GM23338 (cell line): ENCODE measurements around the gene FHOD1.

Experiments
- CREB1 ChIP-seq: fragments of 250-450 bp; sonication (Bioruptor Pico); IDR thresholded peaks from 2 replicates; pipeline ENCODE4 v1.5.0; 2020; ENCODE audit warnings: low read depth, mild to moderate bottlenecking, moderate library complexity
- EZH2 ChIP-seq: fragments of 200-600 bp; sonication (generic); IDR thresholded peaks from one replicate; pipeline ENCODE4 v1.8.0; 2017; ENCODE audit warnings: antibody characterized with exemption, mild to moderate bottlenecking, low read depth; ENCODE audit not compliant: unreplicated experiment
- EZH2phosphoT487 ChIP-seq: fragments of 200-600 bp; sonication (generic); IDR thresholded peaks from one replicate; pipeline ENCODE4 v1.8.1; 2018; ENCODE audit warnings: antibody characterized with exemption; ENCODE audit not compliant: unreplicated experiment
- JUNB ChIP-seq: IDR thresholded peaks from one replicate; pipeline ENCODE4 v1.6.1; 2016; ENCODE audit warnings: antibody characterized with exemption; ENCODE audit not compliant: unreplicated experiment
- NANOG ChIP-seq: IDR thresholded peaks from 2 replicates; pipeline ENCODE4 v1.6.1; 2016; ENCODE audit warnings: antibody characterized with exemption, borderline replicate concordance
- POLR2AphosphoS5 ChIP-seq: IDR thresholded peaks from 2 replicates; pipeline ENCODE4 v1.6.1; 2016; ENCODE audit warnings: antibody characterized with exemption, low read depth
- STAT1 ChIP-seq: IDR thresholded peaks from one replicate; pipeline ENCODE4 v1.6.1; 2016; ENCODE audit warnings: antibody characterized with exemption; ENCODE audit not compliant: unreplicated experiment
- ZNF114 ChIP-seq: fragments of 250-450 bp; sonication (Bioruptor Pico); IDR thresholded peaks from 2 replicates; pipeline ENCODE4 v1.5.0; 2020; ENCODE audit warnings: mild to moderate bottlenecking, moderate library complexity
- ZNF331 ChIP-seq: fragments of 250-450 bp; sonication (Bioruptor Pico); IDR thresholded peaks from 2 replicates; pipeline ENCODE4 v1.5.0; 2020; ENCODE audit warnings: low read depth, mild to moderate bottlenecking, moderate library complexity
- TF ChIP-seq, protein P1 (sequence below): IDR thresholded peaks from 2 replicates; pipeline ENCODE4 v1.6.1; 2016; ENCODE audit warnings: antibody characterized with exemption
- TF ChIP-seq, protein P2 (sequence below): IDR thresholded peaks from one replicate; pipeline ENCODE4 v1.6.1; 2018; ENCODE audit warnings: antibody characterized with exemption; ENCODE audit not compliant: unreplicated experiment
- TF ChIP-seq, protein P3 (sequence below), 2 experiments: fragments of 200-600 bp in 1 of 2; sonication (generic) in 1 of 2; conservative IDR thresholded peaks; 2 replicates each; pipeline versions ENCODE4 v1.5.1 to v1.6.1; 2016 to 2017; ENCODE audit warnings: antibody characterized with exemption in 2 of 2, low read depth in 2 of 2, mild to moderate bottlenecking in 2 of 2, moderate library complexity in 1 of 2
- TF ChIP-seq, protein P4 (sequence below): fragments of 250-450 bp; sonication (Bioruptor Pico); IDR thresholded peaks from 2 replicates; pipeline ENCODE4 v1.5.0; 2020; ENCODE audit warnings: mild to moderate bottlenecking, moderate library complexity

DNA sequence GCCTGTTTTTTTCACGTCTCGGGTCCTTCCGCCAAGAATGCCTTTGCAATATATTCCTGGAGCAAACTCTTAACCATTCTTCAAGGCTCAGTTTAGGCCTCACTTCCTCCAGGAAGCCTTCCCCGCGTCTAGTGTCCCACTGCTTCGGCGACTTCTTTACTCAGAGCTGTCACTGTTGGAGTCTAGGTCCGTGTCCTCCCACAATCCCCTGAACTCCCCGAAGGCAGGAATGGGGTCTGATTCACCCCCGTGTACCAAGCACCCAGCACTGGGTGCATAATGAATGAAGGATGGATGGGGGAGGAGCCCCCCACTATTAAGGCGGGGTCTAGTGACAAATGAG is 64.0 kb downstream of the FHOD1 start:
- TF ChIP-seq, protein P1, sequence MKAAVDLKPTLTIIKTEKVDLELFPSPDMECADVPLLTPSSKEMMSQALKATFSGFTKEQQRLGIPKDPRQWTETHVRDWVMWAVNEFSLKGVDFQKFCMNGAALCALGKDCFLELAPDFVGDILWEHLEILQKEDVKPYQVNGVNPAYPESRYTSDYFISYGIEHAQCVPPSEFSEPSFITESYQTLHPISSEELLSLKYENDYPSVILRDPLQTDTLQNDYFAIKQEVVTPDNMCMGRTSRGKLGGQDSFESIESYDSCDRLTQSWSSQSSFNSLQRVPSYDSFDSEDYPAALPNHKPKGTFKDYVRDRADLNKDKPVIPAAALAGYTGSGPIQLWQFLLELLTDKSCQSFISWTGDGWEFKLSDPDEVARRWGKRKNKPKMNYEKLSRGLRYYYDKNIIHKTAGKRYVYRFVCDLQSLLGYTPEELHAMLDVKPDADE = no peak
- TF ChIP-seq, protein P2, sequence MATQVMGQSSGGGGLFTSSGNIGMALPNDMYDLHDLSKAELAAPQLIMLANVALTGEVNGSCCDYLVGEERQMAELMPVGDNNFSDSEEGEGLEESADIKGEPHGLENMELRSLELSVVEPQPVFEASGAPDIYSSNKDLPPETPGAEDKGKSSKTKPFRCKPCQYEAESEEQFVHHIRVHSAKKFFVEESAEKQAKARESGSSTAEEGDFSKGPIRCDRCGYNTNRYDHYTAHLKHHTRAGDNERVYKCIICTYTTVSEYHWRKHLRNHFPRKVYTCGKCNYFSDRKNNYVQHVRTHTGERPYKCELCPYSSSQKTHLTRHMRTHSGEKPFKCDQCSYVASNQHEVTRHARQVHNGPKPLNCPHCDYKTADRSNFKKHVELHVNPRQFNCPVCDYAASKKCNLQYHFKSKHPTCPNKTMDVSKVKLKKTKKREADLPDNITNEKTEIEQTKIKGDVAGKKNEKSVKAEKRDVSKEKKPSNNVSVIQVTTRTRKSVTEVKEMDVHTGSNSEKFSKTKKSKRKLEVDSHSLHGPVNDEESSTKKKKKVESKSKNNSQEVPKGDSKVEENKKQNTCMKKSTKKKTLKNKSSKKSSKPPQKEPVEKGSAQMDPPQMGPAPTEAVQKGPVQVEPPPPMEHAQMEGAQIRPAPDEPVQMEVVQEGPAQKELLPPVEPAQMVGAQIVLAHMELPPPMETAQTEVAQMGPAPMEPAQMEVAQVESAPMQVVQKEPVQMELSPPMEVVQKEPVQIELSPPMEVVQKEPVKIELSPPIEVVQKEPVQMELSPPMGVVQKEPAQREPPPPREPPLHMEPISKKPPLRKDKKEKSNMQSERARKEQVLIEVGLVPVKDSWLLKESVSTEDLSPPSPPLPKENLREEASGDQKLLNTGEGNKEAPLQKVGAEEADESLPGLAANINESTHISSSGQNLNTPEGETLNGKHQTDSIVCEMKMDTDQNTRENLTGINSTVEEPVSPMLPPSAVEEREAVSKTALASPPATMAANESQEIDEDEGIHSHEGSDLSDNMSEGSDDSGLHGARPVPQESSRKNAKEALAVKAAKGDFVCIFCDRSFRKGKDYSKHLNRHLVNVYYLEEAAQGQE = no peak
- no peak for TF ChIP-seq POLR2AphosphoS5
- TF ChIP-seq JUNB = no peak
- TF ChIP-seq EZH2phosphoT487 = no peak
- TF ChIP-seq EZH2 = no peak
- TF ChIP-seq, protein P3, sequence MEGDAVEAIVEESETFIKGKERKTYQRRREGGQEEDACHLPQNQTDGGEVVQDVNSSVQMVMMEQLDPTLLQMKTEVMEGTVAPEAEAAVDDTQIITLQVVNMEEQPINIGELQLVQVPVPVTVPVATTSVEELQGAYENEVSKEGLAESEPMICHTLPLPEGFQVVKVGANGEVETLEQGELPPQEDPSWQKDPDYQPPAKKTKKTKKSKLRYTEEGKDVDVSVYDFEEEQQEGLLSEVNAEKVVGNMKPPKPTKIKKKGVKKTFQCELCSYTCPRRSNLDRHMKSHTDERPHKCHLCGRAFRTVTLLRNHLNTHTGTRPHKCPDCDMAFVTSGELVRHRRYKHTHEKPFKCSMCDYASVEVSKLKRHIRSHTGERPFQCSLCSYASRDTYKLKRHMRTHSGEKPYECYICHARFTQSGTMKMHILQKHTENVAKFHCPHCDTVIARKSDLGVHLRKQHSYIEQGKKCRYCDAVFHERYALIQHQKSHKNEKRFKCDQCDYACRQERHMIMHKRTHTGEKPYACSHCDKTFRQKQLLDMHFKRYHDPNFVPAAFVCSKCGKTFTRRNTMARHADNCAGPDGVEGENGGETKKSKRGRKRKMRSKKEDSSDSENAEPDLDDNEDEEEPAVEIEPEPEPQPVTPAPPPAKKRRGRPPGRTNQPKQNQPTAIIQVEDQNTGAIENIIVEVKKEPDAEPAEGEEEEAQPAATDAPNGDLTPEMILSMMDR (conservative IDR thresholded peaks at IDR 0.05; ENCODE audit: low read depth in 2 of 2) = no peak
- TF ChIP-seq, protein P4, sequence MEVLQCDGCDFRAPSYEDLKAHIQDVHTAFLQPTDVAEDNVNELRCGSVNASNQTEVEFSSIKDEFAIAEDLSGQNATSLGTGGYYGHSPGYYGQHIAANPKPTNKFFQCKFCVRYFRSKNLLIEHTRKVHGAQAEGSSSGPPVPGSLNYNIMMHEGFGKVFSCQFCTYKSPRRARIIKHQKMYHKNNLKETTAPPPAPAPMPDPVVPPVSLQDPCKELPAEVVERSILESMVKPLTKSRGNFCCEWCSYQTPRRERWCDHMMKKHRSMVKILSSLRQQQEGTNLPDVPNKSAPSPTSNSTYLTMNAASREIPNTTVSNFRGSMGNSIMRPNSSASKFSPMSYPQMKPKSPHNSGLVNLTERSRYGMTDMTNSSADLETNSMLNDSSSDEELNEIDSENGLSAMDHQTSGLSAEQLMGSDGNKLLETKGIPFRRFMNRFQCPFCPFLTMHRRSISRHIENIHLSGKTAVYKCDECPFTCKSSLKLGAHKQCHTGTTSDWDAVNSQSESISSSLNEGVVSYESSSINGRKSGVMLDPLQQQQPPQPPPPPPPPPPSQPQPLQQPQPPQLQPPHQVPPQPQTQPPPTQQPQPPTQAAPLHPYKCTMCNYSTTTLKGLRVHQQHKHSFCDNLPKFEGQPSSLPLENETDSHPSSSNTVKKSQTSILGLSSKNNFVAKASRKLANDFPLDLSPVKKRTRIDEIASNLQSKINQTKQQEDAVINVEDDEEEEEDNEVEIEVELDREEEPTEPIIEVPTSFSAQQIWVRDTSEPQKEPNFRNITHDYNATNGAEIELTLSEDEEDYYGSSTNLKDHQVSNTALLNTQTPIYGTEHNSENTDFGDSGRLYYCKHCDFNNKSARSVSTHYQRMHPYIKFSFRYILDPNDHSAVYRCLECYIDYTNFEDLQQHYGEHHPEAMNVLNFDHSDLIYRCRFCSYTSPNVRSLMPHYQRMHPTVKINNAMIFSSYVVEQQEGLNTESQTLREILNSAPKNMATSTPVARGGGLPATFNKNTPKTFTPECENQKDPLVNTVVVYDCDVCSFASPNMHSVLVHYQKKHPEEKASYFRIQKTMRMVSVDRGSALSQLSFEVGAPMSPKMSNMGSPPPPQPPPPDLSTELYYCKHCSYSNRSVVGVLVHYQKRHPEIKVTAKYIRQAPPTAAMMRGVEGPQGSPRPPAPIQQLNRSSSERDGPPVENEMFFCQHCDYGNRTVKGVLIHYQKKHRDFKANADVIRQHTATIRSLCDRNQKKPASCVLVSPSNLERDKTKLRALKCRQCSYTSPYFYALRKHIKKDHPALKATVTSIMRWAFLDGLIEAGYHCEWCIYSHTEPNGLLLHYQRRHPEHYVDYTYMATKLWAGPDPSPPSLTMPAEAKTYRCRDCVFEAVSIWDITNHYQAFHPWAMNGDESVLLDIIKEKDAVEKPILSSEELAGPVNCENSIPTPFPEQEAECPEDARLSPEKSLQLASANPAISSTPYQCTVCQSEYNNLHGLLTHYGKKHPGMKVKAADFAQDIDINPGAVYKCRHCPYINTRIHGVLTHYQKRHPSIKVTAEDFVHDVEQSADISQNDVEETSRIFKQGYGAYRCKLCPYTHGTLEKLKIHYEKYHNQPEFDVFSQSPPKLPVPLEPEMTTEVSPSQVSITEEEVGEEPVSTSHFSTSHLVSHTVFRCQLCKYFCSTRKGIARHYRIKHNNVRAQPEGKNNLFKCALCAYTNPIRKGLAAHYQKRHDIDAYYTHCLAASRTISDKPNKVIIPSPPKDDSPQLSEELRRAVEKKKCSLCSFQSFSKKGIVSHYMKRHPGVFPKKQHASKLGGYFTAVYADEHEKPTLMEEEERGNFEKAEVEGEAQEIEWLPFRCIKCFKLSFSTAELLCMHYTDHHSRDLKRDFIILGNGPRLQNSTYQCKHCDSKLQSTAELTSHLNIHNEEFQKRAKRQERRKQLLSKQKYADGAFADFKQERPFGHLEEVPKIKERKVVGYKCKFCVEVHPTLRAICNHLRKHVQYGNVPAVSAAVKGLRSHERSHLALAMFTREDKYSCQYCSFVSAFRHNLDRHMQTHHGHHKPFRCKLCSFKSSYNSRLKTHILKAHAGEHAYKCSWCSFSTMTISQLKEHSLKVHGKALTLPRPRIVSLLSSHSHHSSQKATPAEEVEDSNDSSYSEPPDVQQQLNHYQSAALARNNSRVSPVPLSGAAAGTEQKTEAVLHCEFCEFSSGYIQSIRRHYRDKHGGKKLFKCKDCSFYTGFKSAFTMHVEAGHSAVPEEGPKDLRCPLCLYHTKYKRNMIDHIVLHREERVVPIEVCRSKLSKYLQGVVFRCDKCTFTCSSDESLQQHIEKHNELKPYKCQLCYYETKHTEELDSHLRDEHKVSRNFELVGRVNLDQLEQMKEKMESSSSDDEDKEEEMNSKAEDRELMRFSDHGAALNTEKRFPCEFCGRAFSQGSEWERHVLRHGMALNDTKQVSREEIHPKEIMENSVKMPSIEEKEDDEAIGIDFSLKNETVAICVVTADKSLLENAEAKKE (CRISPR knock-in tag) = no peak
- TF ChIP-seq ZNF331 (CRISPR knock-in tag) = no peak
- TF ChIP-seq CREB1 (CRISPR knock-in tag) = no peak
- no peak for TF ChIP-seq NANOG
- TF ChIP-seq STAT1 = no peak
- no peak for TF ChIP-seq ZNF114 (CRISPR knock-in tag)
